RWPE2 (cell line): ENCODE data around the gene TAF4.

Source experiments
- ATAC-seq: fragments of 200-7000 bp; cut with Tn5 transposase; 3 replicates; pipeline ENCODE4 v1.9.1; 2021; ENCODE audit warnings: low read depth
- DNase-seq: peaks from one replicate; pipeline ENCODE4 v3.0.0-alpha.2; 2020; ENCODE audit warnings: low spot score
- H3K27ac ChIP-seq: fragments of 450-650 bp; 2 replicates; pipeline ENCODE4 v1.5.1; 2017; ENCODE audit warnings: mild to moderate bottlenecking; ENCODE audit not compliant: poor library complexity, severe bottlenecking
- H3K27me3 ChIP-seq: fragments of 250-450 bp; sonication (Bioruptor Pico); 2 replicates; pipeline ENCODE4 v1.5.1; 2021; ENCODE audit warnings: mild to moderate bottlenecking, moderate library complexity; ENCODE audit not compliant: insufficient read depth, poor library complexity, severe bottlenecking
- H3K36me3 ChIP-seq: fragments of 250-450 bp; sonication (Bioruptor Pico); 2 replicates; pipeline ENCODE4 v1.5.1; 2020; ENCODE audit warnings: low read depth, mild to moderate bottlenecking, moderate library complexity
- H3K4me1 ChIP-seq: fragments of 250-450 bp; sonication (Bioruptor Pico); 2 replicates; pipeline ENCODE4 v1.5.1; 2021; ENCODE audit warnings: mild to moderate bottlenecking, moderate library complexity; ENCODE audit not compliant: insufficient read depth, poor library complexity, severe bottlenecking
- H3K4me3 ChIP-seq: fragments of 250-450 bp; sonication (Bioruptor Pico); 2 replicates; pipeline ENCODE4 v1.5.1; 2021; ENCODE audit warnings: mild to moderate bottlenecking, moderate library complexity; ENCODE audit not compliant: severe bottlenecking
- H3K9me3 ChIP-seq: fragments of 250-450 bp; sonication (Bioruptor Pico); 2 replicates; pipeline ENCODE4 v1.5.1; 2021; ENCODE audit warnings: mild to moderate bottlenecking, moderate library complexity; ENCODE audit not compliant: severe bottlenecking
- CTCF ChIP-seq: fragments of 450-650 bp; IDR thresholded peaks from one replicate; pipeline ENCODE4 v1.5.1; 2017; ENCODE audit warnings: mild to moderate bottlenecking, moderate library complexity; ENCODE audit not compliant: poor library complexity, severe bottlenecking

TAF4 gene

DNA sequence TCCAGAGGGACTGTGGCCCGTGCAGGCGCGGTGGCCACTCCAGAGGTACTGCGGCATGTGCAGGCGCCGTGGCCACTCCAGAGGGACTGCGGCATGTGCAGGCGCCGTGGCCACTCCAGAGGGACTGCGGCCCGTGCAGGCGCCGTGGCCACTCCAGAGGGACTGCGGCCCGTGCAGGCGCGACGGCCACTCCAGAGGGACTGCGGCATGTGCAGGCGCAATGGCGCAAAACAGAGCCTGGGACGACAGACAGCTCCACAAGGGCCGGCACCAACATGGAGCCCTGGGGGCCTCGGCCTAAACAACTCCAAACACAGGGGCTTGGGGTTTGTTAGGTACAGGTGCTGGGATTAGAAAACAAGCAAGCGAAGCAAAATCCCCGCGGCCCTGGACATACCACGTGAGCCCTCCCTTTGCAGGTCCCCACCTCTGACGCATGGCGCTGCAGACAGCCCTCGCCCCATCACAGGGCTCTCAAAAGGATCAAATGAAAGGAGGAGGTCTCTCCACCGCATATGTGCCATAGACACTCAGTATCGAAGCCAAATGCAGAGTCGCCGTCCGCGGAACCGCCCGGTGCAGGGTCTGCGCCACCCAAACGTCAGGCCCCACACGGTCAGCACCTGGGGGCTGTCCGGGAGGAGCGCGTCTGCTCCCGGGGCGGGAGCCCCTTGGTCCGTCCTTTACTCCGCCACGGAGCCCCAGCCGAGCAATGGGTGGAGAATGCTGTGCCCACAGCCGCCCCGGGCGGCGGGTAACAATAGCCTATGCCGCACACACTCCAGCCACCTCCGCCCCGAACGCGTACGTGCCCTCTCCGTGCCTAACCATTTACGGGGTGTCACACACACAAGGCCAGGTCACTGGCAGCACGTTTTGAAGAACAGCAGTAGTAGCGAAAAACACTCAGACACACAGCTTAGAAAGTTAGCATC lies 85.7 kb downstream of the TAF4 start:
- H3K36me3 ChIP-seq = peaks cover 5% of the 10 kb centered on the region
- DNase-seq (peak; percentile 86), ATAC-seq (no peak)
- H3K4me3 ChIP-seq = no peak overlapping the region
- no peak for TF ChIP-seq CTCF
- no peaks in the 10 kb centered on the region for H3K27me3 ChIP-seq
- no peak overlapping the region for H3K27ac ChIP-seq
- no peaks in the 10 kb centered on the region for H3K4me1 ChIP-seq
- no peaks in the 10 kb centered on the region for H3K9me3 ChIP-seq

DNA sequence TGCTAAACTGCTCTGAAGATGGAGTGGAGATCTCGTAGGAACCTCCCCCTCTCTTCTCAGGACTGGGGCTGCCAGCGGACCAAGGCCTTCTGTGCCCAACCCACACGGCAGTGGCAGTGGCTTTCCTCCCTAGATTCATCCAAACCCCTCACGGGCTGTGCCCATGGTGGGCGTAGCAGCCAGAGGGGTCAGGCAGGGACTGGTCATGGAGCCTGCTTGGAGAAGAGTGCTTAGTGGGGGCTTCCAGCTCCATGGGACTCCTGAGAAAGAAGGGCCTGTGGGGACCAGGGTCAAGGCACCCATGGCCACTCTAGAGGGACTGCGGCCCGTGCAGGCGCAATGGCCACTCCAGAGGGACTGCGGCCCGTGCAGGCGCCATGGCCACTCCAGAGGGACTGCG lies 86.6 kb downstream of the TAF4 start:
- peaks cover 12% of the 10 kb centered on the region for H3K36me3 ChIP-seq
- ATAC-seq = no peak
- H3K27me3 ChIP-seq = no peaks in the 10 kb centered on the region
- no peaks in the 10 kb centered on the region for H3K9me3 ChIP-seq
- H3K4me3 ChIP-seq = no peak overlapping the region
- no peak for TF ChIP-seq CTCF
- DNase-seq = peak; percentile 80
- no peaks in the 10 kb centered on the region for H3K4me1 ChIP-seq
- H3K27ac ChIP-seq = no peak overlapping the region

DNA sequence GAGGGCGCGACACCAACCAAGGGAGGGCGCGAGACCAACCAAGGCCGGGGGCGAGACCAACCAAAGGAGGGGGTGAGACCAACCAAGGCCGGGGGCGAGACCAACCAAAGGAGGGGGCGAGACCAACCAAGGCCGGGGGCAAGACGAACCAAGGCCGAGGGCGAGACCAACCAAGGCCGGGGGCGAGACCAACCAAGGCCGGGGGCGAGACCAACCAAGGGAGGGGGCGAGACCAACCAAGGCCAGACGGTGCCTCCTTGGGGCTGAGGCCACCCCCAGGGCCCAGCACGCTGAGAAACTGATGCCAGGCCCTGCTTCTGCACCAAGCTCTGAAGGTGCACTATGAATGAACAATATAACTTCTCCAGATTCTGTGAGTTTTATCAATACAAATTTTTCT lies 87.2 kb downstream of the TAF4 start:
- Histone ChIP-seq H3K27me3 (no peaks in the 10 kb centered on the region), H3K27ac (no peak overlapping the region), H3K9me3 (no peaks in the 10 kb centered on the region), H3K36me3 (peaks cover 18% of the 10 kb centered on the region), H3K4me1 (no peaks in the 10 kb centered on the region), H3K4me3 (no peak overlapping the region)
- ATAC-seq (no peak), DNase-seq (peak; percentile 57)
- no peak for TF ChIP-seq CTCF

GRCh38 chr20:61977419-61977786 lies 88.3 kb downstream of the TAF4 start:
- H3K27ac ChIP-seq = no peak overlapping the region
- H3K9me3 ChIP-seq = no peaks in the 10 kb centered on the region
- no peak for TF ChIP-seq CTCF
- DNase-seq (peak; percentile 80), ATAC-seq (no peak)
- H3K27me3 ChIP-seq = no peaks in the 10 kb centered on the region
- H3K4me3 ChIP-seq = no peak overlapping the region
- peaks cover 21% of the 10 kb centered on the region for H3K36me3 ChIP-seq
- H3K4me1 ChIP-seq = no peaks in the 10 kb centered on the region
